Glutamatergic neuron (in vitro differentiated cells): Measurements from ENCODE around the gene NPAT. TPM values are rescaled to one million over a fixed set of nuclear protein-coding genes. Genes with fewer than 3 reads are reported as not detected.
"Not testable (repeated sequence)": the region's sequence is repeated elsewhere in the genome, so short reads cannot be mapped to it uniquely, and the experiment has no call there.

ENCODE experiments used
- DNase-seq: peaks from one replicate; pipeline ENCODE4 v3.0.0; 2022
- H3K27ac Mint-ChIP-seq: one replicate; pipeline ENCODE4 v1.8.0; 2020; ENCODE audit warnings: mild to moderate bottlenecking, mixed read lengths, inconsistent platforms; ENCODE audit not compliant: unreplicated experiment
- H3K27me3 Mint-ChIP-seq: one replicate; pipeline ENCODE4 v1.8.0; 2020; ENCODE audit warnings: mild to moderate bottlenecking, moderate library complexity, mixed read lengths, inconsistent platforms; ENCODE audit not compliant: unreplicated experiment
- H3K36me3 Mint-ChIP-seq: one replicate; pipeline ENCODE4 v1.8.0; 2020; ENCODE audit warnings: mild to moderate bottlenecking, mixed read lengths, inconsistent platforms; ENCODE audit not compliant: unreplicated experiment
- H3K4me1 Mint-ChIP-seq: one replicate; pipeline ENCODE4 v1.8.0; 2020; ENCODE audit warnings: mild to moderate bottlenecking, low read depth, mixed read lengths, inconsistent platforms; ENCODE audit not compliant: unreplicated experiment
- H3K4me3 Mint-ChIP-seq: one replicate; pipeline ENCODE4 v1.8.0; 2020; ENCODE audit warnings: mild to moderate bottlenecking, mixed read lengths, inconsistent platforms; ENCODE audit not compliant: unreplicated experiment
- H3K9me3 Mint-ChIP-seq: one replicate; pipeline ENCODE4 v1.8.0; 2020; ENCODE audit warnings: mild to moderate bottlenecking, moderate library complexity, mixed read lengths, inconsistent platforms; ENCODE audit not compliant: unreplicated experiment
- total RNA-seq: library from RNA; stranded (reverse); fragmentation: NEBNext Ultra II Directional; extraction: Animal tissue kit (Norgen Biotek cat#: 25700); gene quantifications from one replicate; pipeline ENCODE4 v1.2.1, GENCODE V29; 2021; ENCODE audit not compliant: unreplicated experiment
- TF ChIP-seq, protein P1 (sequence below): fragments of 200-600 bp; sonication (generic); IDR thresholded peaks from one replicate; pipeline ENCODE4 v1.5.0; 2021; ENCODE audit not compliant: partially characterized antibody, unreplicated experiment

NPAT gene
- total RNA-seq, 1 donor from 2014 or later = 16.3 TPM

DNA sequence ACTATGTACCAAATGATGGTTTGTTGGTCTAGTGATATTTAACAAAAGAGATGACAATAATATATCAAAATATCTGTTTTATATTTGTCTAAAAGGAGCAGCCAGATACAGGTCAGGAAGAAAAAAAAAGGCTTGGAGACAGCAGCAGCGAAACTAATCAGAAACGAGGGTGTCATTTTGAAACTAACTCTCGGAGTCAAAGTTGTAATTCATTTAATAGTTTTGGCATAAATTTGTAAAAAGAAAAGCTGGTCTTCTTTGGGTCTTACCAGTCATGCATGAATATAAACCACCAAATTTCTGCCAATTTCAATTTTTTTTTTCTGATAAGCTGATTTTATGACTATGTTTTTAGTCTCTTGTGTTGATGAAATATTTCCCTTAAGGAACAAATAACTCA, 25.5 kb downstream of the NPAT start:
- no peak for DNase-seq
- Mint-ChIP-seq H3K27ac (no peak overlapping the region), H3K27me3 (peaks cover 2% of the 10 kb centered on the region), H3K9me3 (peaks cover 1% of the 10 kb centered on the region), H3K36me3 (no peaks in the 10 kb centered on the region), H3K4me1 (peaks cover 5% of the 10 kb centered on the region), H3K4me3 (no peak overlapping the region)
- TF ChIP-seq, protein P1, sequence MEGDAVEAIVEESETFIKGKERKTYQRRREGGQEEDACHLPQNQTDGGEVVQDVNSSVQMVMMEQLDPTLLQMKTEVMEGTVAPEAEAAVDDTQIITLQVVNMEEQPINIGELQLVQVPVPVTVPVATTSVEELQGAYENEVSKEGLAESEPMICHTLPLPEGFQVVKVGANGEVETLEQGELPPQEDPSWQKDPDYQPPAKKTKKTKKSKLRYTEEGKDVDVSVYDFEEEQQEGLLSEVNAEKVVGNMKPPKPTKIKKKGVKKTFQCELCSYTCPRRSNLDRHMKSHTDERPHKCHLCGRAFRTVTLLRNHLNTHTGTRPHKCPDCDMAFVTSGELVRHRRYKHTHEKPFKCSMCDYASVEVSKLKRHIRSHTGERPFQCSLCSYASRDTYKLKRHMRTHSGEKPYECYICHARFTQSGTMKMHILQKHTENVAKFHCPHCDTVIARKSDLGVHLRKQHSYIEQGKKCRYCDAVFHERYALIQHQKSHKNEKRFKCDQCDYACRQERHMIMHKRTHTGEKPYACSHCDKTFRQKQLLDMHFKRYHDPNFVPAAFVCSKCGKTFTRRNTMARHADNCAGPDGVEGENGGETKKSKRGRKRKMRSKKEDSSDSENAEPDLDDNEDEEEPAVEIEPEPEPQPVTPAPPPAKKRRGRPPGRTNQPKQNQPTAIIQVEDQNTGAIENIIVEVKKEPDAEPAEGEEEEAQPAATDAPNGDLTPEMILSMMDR = no peak

DNA sequence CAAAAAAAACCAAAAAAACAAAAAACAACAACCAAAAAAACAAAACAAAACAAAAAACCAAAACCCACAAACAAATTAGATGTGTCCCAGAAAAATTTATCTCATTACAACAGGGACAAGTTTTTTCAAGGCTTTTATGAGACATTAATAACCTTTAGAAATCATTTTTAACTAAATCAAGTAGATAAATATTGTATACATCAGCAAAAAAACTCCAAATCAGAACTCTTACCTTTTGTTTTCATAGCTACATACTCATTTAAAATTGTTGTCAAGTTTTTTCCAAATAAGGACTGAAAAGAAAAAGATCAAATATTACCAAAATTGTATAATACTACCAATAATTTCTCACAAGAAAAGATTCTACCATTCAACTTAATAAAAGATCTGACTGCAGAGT, 28.7 kb downstream of the NPAT start:
- DNase-seq = no peak
- Mint-ChIP-seq H3K4me1 (peaks cover 2% of the 10 kb centered on the region), H3K27ac (no peak overlapping the region), H3K4me3 (no peak overlapping the region), H3K36me3 (no peaks in the 10 kb centered on the region), H3K9me3 (peaks cover 1% of the 10 kb centered on the region), H3K27me3 (peaks cover 4% of the 10 kb centered on the region)
- TF ChIP-seq, protein P1 = no peak

DNA sequence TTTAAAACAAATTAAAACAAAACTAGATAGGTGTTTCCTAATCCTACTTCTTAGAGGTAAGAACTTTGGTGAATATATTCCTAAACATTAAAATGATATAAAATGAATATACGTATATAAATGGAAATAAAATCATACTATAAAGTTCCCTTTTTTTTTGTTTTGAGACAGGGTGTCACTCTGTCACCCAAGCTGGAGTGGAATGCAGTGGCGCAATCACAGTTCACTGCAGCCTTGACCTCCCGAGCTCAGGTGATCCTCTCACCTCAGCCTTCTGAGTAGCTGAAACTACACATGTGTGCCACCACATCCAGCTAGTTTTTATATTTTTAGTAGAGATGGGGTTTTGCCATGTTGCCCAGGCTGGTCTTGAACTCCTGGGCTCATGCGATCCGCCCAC, 44.9 kb downstream of the NPAT start:
- Mint-ChIP-seq H3K4me1 (no peaks in the 10 kb centered on the region), H3K36me3 (peaks cover 7% of the 10 kb centered on the region), H3K27me3 (peaks cover 2% of the 10 kb centered on the region), H3K9me3 (no peaks in the 10 kb centered on the region), H3K27ac (no peak overlapping the region), H3K4me3 (no peak overlapping the region)
- DNase-seq = no peak
- TF ChIP-seq, protein P1 = no peak

DNA sequence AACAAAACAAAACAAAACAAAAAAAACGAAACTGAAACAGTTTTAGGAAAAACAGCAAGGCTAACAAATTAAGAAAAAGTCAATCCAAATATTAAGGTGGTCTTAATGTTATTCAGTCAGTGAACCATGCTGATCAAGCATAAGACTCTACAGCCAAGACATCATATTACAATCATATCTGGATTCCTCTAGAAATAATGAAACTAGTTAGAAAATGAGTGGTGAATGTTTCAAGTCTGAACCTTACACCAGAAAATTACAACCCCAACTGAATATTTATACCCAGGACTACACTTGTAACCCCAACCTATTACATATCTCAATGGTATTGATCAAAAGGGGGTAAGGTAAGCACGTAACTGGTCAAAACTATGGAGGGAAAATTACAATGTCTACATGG, 52.3 kb downstream of the NPAT start:
- no peaks in the 10 kb centered on the region for H3K36me3 Mint-ChIP-seq
- peaks cover 2% of the 10 kb centered on the region for H3K27me3 Mint-ChIP-seq

DNA sequence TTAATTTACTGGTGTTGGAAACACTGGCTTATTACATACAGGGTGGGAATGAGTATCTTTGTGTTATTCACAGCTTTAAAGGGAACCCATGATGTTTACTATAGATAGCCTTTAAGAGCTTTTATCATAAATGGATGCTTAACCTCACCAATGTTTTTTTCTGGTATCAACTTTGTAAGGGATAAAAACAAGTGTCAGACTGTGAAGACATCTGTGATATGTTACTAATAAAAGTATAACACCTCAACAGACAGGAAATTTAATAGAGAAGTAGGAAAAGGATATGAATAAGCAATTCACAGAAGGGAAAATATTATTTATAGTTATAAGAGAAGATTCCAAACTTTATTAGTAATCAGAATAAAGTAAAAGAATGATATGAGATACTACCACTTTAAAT, 54.8 kb downstream of the NPAT start:
- Mint-ChIP-seq H3K36me3 (no peaks in the 10 kb centered on the region), H3K4me3 (no peak overlapping the region), H3K27ac (no peak overlapping the region), H3K27me3 (peaks cover 2% of the 10 kb centered on the region), H3K4me1 (peaks cover 8% of the 10 kb centered on the region), H3K9me3 (no peaks in the 10 kb centered on the region)
- TF ChIP-seq, protein P1 = no peak
- DNase-seq = no peak

More for the DNA sequence above, 52.3 kb downstream of the NPAT start:
- Mint-ChIP-seq H3K4me1 (peaks cover 8% of the 10 kb centered on the region), H3K4me3 (no peak overlapping the region), H3K9me3 (no peaks in the 10 kb centered on the region), H3K27ac (no peak overlapping the region)
- TF ChIP-seq, protein P1 = no peak
- DNase-seq = no peak

DNA sequence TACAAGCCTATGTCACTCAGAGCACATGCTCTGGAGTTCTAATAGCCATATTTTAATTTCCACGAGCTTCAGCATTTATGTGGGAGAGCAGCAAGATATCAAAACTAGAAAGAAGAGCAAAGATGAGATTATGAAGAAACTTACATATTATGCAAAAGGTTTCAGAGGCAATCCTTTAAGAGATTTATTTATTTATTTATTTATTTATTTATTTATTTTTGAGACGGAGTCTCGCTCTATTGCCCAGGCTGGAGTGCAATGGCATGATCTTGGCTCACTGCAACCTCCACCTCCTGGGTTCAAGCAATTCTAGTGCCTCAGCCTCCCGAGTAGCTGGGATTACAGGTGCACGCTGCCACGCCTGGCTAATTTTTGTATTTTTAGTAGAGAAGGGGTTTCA, 59.6 kb downstream of the NPAT start:
- H3K36me3 Mint-ChIP-seq, H3K9me3 Mint-ChIP-seq, DNase-seq, H3K27me3 Mint-ChIP-seq, H3K4me3 Mint-ChIP-seq, H3K27ac Mint-ChIP-seq, H3K4me1 Mint-ChIP-seq: not testable (repeated sequence)
